Measurements from ENCODE around the gene OXT. TPM values are rescaled to one million over a fixed set of nuclear protein-coding genes. Genes with fewer than 3 reads are reported as not detected.
"Not testable (repeated sequence)": the region's sequence is repeated elsewhere in the genome, so short reads cannot be mapped to it uniquely, and the experiment has no call there.

OXT gene
- total and polyA plus RNA-seq, 11 donors = 0.67 TPM; not detected in 10

- Histone ChIP-seq H3K27me3 (no peaks in the 10 kb centered on the region), H3K4me1 (peaks cover 0 to 17% (median 11%) of the 10 kb centered on the region in 12 donors), H3K36me3 (peaks cover 0 to 34% (median 25%) of the 10 kb centered on the region in 9 donors), H3K27ac (no peak overlapping the region), H3K4me3 (no peak overlapping the region), H3K9me3 (no peaks in the 10 kb centered on the region)
- ATAC-seq = no peak
- TF ChIP-seq CTCF (IDR thresholded peaks at IDR 0.05) (no peak), POLR2A (IDR thresholded peaks at IDR 0.05) (no peak)
- intact Hi-C loops (cut with DNase I) = loop anchor here in 9 of 10 donors (2.0 to 10.0 kb wide), 7 partner anchors 56 to 273 kb away; partner anchors contain the start of genes DDRGK1 (in 1 of the 9) and ITPA (in 1 of the 9)
- WGBS, 4 donors = 74 to 81% (median 76%) methylated on average over 7 of the region's 7 CpGs
- no peak for DNase-seq
Measured at GRCh38 chr20:3051385-3052019, 19.9 kb upstream of the OXT start.

- WGBS, 4 donors = 80 to 92% (median 88%) methylated on average over 2 to 3 of the region's 3 CpGs
- no peak for TF ChIP-seq CTCF (IDR thresholded peaks at IDR 0.05)
- TF ChIP-seq POLR2A (IDR thresholded peaks at IDR 0.05) = no peak
- H3K9me3 ChIP-seq = peaks cover 0 to 5% (median 0%) of the 10 kb centered on the region in 12 donors
- H3K27ac ChIP-seq = no peak overlapping the region
- DNase-seq (no peak), ATAC-seq (peak in 1 of 4 donors; percentile 31)
- no peaks in the 10 kb centered on the region for H3K4me1 ChIP-seq
- H3K27me3 ChIP-seq = no peaks in the 10 kb centered on the region
- H3K36me3 ChIP-seq = no peaks in the 10 kb centered on the region
- no peak overlapping the region for H3K4me3 ChIP-seq
- intact Hi-C loops (cut with DNase I) = loop anchor here in 3 of 10 donors (10.0 kb wide), 3 partner anchors 145 to 265 kb away; partner anchors contain the start of genes DDRGK1 (in 1 of the 3) and ITPA (in 1 of the 3)
Measured at GRCh38 chr20:3059489-3059888, 11.9 kb upstream of the OXT start.

- intact Hi-C loops (cut with DNase I); H3K4me1 ChIP-seq; DNase-seq; H3K4me3 ChIP-seq; ATAC-seq; H3K36me3 ChIP-seq; H3K9me3 ChIP-seq; H3K27ac ChIP-seq; H3K27me3 ChIP-seq: not testable (repeated sequence)
- WGBS, 4 donors = 84 to 96% (median 88%) methylated on average over 6 of the region's 6 CpGs
Measured at GRCh38 chr20:3064119-3064518, 7.3 kb upstream of the OXT start.

- peaks cover 0 to 16% (median 13%) of the 10 kb centered on the region in 9 donors for H3K27me3 ChIP-seq
- DNase-seq = no peak
- intact Hi-C loops (cut with DNase I) = loop anchor here in 2 of 10 donors (5.0 kb wide), 1 partner anchor 45 kb away; no protein-coding TSS in a partner anchor
- H3K9me3 ChIP-seq = no peaks in the 10 kb centered on the region
- ATAC-seq = no peak
- 85 to 89% (median 88%) methylated on average over 23 of the region's 23 CpGs for WGBS, 4 donors
- no peak overlapping the region for H3K27ac ChIP-seq
- peaks cover 0 to 10% (median 5%) of the 10 kb centered on the region in 12 donors for H3K4me1 ChIP-seq
- TF ChIP-seq CTCF (IDR thresholded peaks at IDR 0.05) = no peak
- TF ChIP-seq POLR2A (IDR thresholded peaks at IDR 0.05) = no peak
- H3K36me3 ChIP-seq = no peaks in the 10 kb centered on the region
- no peak overlapping the region for H3K4me3 ChIP-seq
Measured at GRCh38 chr20:3067139-3068014, 4.0 kb upstream of the OXT start.
